Stimulated activated CD4-positive, alpha-beta T cell treated with anti-CD3 and anti-CD28 coated beads, Interleukin-2, amount 100 ng/mL, for 4 hours (primary cell): ENCODE measurements around the gene RDH8.
A peak's percentile ranks its signal among the peaks of the same experiment; 100 is the strongest.
"Not testable (repeated sequence)": the region's sequence is repeated elsewhere in the genome, so short reads cannot be mapped to it uniquely, and the experiment has no call there.

Source experiments
- DNase-seq: peaks from one replicate; pipeline ENCODE4 v3.0.0-alpha.2; 2020; ENCODE audit warnings: low read depth

Gene RDH8

GRCh38 chr19:10005632-10006334, 7.5 kb upstream of the RDH8 start:
- DNase-seq: no peak

- DNase-seq: no peak
These were observed 7.0 kb upstream of the RDH8 start for GRCh38 chr19:10006335-10006708.

GRCh38 chr19:10006752-10007323, 6.4 kb upstream of the RDH8 start:
- DNase-seq: no peak

GRCh38 chr19:10007371-10008183, 5.7 kb upstream of the RDH8 start:
- no peak for DNase-seq

- no peak for DNase-seq
These were observed 5.0 kb upstream of the RDH8 start for GRCh38 chr19:10008184-10008765.

GRCh38 chr19:10009714-10010224, 3.5 kb upstream of the RDH8 start:
- peak; percentile 16 for DNase-seq

- no peak for DNase-seq
These were observed 3.0 kb upstream of the RDH8 start, which contains the start of gene COL5A3 for GRCh38 chr19:10010247-10010691. Gene COL5A3, minus strand, starts transcription at chr19:10010504. Its CDS starts 119 bp downstream, at chr19:10010385.

GRCh38 chr19:10010939-10011338, 2.3 kb upstream of the RDH8 start:
- no peak for DNase-seq

GRCh38 chr19:10011974-10012373, 1.3 kb upstream of the RDH8 start:
- DNase-seq: no peak

GRCh38 chr19:10013834-10014618, 743 bp downstream of the RDH8 start:
- no peak for DNase-seq

GRCh38 chr19:10018263-10018662, 5.0 kb downstream of the RDH8 start:
- DNase-seq: no peak

- DNase-seq: no peak
These were observed 5.5 kb downstream of the RDH8 start for GRCh38 chr19:10018786-10019185.

- no peak for DNase-seq
These were observed 6.0 kb downstream of the RDH8 start for GRCh38 chr19:10019246-10019645.

- no peak for DNase-seq
These were observed 7.6 kb downstream of the RDH8 start for GRCh38 chr19:10020851-10021250.

- no peak for DNase-seq
These were observed 8.2 kb downstream of the RDH8 start for GRCh38 chr19:10021446-10021845.

- no peak for DNase-seq
These were observed 8.6 kb downstream of the RDH8 start for GRCh38 chr19:10021863-10022262.

GRCh38 chr19:10023096-10023495, 9.8 kb downstream of the RDH8 start:
- DNase-seq: not testable (repeated sequence)

GRCh38 chr19:10026744-10027143, 13.5 kb downstream of the RDH8 start:
- no peak for DNase-seq

GRCh38 chr19:10027158-10027997, 14.1 kb downstream of the RDH8 start:
- peak; percentile 51 for DNase-seq

- DNase-seq: no peak
These were observed 20.3 kb downstream of the RDH8 start for GRCh38 chr19:10033614-10034013.
